HG03442 (cell line): Measurements from ENCODE around the gene RANBP3.

ENCODE experiments used
- ATAC-seq: cut with Tn5 transposase; IDR thresholded peaks from one replicate; pipeline ENCODE4 v1.9.1; 2021; ENCODE audit warnings: mild to moderate bottlenecking, moderate library complexity; ENCODE audit not compliant: unreplicated experiment

RANBP3 gene

DNA sequence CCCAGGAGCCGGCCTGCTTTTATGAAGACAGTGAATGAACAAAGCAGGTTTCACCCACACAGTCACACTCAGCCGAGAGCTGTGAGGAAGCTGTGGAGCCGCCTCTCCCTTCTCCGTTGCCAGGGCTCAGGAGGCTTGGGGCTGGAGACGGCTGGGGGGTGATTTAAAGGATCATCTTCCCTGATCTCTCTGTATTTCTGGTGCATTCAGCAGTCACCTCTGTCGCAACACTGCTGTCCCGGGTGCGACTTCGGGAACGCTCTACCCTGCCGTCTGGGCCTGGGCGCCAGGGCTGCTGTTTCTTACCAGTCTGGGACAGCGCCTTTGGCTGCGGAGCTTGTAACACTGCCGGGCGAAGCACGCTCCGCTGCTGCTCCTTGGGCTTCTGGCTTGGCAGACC, 45.8 kb downstream of the RANBP3 start:
- no peak for ATAC-seq

DNA sequence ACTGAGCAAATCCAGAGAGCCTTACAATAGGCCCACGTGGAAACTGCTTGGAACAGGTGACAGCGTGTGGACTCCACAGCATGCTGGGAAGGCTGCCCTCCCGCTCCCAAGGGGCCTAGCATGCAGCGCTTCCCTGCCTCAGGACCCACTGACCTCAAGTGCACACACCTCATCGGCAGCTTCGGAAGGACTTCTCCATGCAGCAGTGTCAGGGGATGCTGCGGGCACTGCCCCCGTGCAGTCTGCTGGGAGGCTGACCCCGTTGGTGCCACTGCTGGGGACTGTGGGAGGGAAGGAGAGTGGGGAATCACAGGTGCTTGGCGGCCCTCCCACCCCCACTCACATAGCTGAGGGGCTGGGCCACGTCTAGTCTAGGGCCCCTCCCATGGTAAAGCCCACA, 46.7 kb downstream of the RANBP3 start:
- ATAC-seq, result no peak

DNA sequence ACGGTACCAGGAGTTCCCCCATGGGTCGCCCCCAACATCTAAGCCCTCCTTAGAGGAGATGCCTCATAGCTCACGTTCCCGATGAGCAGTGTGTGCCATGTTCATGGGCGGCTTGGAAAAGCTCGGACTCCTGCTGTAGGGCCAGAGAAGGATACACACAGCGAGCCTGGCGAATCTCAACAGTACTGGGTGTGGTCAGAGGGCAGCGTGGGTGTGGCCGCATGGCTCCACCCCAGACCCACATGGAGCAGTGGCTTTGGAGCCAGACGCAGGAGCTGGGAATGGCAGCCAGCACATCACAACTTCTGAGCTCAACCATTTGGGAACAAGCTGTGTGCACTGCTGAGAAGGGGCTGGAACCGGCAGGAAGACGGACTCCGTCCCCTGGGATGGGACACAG, 48.3 kb downstream of the RANBP3 start:
- no peak for ATAC-seq

DNA sequence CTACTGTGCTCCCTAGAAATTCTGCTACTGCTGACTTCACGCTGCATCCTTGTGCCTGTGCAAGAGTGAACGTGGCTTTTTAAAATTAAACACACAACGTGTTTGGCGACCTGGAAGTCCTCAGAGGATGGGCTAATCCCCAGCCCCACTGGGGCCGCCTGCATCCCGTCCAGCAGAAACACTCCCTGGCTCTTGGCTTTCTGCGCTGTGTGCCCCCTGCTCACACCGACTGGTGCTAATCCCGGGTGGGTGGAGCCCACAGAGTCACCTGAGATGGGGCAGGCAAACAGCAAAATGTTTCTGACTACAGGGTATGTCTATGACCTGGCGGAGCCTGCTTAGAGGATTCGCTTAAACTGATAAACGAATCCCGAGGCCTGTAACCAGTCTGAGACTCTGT, 48.8 kb downstream of the RANBP3 start:
- no peak for ATAC-seq

- no peak for ATAC-seq
These were observed 50.5 kb downstream of the RANBP3 start for GRCh38 chr19:5927441-5927821.

GRCh38 chr19:5926641-5927440, 51.1 kb downstream of the RANBP3 start:
- ATAC-seq, result no peak

DNA sequence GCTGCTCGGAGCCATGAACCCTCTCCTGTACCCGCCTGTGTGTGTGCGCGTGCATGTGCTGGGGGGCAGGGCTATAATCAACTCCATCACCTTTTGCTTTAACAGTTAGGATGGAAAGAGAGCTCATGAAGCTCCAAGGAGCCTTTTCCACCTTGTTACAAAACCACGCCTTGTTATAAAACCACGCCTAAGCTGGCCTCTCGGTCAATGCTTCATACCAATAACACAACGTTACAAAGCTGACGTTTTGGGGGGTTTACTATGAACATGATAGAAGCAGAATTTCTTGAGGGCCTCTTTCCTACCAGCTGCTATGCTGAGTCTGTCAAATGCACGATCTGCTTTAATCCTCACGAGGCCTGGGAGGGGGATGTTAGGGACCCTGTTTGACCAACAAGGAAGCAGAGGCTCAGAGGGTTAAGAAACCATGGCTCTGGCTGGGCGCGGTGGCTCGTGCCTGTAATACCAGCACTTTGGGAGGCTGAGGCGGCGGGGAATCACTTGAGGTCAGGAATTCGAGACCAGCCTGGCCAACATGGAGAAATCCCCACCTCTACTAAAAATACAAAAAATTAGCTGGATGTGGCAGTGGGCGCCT, 52.0 kb downstream of the RANBP3 start:
- ATAC-seq, result no peak

- ATAC-seq, result no peak
These were observed 54.6 kb downstream of the RANBP3 start for GRCh38 chr19:5923356-5923755.

DNA sequence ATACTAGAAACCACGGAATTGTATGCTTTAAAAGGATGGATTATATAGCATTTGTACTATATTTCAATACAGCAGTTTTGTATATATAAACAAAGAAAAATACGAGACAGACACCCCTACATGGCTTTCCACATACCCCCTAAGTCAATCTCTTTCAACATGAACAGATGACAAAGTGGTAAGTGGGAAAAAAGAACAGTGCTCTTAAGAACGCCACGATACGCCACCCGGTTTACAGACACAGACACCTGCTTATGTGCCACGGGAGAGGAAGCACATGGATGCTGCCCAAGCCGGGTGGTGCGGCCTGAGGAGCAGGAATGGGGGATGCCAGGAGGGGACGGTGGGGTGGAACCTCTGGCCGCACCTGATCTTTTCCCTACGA, 55.8 kb downstream of the RANBP3 start:
- no peak for ATAC-seq

GRCh38 chr19:5921516-5922160, 56.3 kb downstream of the RANBP3 start:
- no peak for ATAC-seq

GRCh38 chr19:5918463-5919079, 59.4 kb downstream of the RANBP3 start:
- ATAC-seq, result no peak

DNA sequence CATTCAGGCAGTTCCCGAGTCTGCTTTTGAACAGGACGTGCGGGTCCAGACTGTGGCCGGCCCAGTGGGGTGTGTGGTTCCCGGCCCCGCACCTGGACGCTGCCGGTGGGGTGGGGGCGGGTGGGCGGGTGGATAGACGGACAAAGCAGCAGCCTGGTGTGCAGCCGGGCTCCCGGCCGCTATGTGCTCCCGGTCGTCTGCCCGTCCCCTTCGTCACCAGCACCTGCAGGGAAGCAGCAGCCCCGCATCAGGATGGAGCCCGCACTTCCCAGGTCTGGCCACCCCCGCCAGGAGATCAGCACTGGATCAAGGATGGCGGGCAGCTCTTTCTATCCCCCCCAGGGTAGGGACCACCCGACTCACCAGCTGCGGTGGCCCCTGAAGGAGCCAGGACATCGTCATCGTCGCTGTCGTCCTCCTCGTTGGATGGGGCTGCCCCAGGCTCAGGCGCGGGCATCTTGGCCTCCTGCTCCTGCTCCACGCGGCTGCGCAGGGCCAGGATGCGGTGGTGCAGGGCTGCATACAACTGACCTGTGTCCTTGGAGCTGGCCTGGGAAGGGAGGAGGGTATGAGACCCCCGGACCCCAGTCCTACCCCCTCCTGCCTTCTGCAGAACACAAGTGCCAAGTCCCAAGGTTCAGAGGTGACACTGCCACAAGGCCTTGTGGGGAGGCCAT, 60.4 kb downstream of the RANBP3 start:
- ATAC-seq, result no peak

- no peak for ATAC-seq
These were observed 61.7 kb downstream of the RANBP3 start for GRCh38 chr19:5916181-5916708.

- no peak for ATAC-seq
These were observed 62.2 kb downstream of the RANBP3 start for GRCh38 chr19:5915782-5916165.

DNA sequence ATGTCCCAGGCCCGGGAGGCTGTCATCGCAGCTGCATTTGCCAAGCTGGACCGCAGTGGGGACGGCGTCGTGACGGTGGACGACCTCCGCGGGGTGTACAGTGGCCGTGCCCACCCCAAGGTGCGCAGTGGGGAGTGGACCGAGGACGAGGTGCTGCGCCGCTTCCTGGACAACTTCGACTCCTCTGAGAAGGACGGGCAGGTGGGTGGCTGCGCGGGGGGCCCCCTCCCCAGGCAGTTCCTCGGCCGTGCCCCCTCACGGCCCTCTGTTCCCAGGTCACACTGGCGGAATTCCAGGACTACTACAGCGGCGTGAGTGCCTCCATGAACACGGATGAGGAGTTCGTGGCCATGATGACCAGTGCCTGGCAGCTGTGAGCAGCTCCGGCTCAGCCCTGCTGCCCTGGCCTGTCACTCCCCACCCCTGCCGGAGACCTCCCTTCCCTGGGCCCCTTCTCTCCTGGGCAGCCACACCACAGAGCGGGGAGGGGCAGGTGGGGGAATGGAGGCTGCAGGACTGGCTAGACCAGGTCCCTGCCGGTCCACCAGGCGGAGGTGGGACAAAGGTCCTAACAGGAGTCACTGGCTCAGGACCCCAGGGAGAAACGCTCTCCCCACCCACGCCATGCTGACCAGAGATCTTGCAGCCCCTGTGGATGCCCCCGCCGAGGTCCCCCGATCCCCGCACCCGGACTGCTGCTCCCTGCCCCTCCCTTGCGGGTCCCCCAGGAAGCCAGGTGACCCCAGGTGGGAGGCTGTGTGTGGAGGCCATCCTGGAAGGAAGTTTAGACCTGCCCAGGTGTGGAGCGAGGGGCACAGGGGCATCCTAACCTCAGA, 62.8 kb downstream of the RANBP3 start:
- no peak for ATAC-seq

DNA sequence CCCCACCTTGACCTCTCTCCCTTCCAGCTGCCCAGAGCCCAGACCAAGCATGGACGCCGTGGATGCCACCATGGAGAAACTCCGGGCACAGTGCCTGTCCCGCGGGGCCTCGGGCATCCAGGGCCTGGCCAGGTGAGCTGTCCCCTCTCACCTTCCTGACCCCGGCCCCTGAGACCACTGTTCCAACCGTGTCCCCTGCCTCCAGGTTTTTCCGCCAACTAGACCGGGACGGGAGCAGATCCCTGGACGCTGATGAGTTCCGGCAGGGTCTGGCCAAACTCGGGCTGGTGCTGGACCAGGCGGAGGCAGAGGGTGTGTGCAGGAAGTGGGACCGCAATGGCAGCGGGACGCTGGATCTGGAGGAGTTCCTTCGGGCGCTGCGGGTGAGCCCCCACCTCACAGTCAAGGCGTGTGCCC, 63.6 kb downstream of the RANBP3 start:
- ATAC-seq, result no peak

GRCh38 chr19:5913739-5914357, 64.1 kb downstream of the RANBP3 start, which contains the start of gene CAPS:
CAPS (plus strand) TSS chr19:5914254; CDS start chr19:5914407, 153 bp downstream.
- no peak for ATAC-seq

GRCh38 chr19:5911366-5911765, 66.6 kb downstream of the RANBP3 start:
- ATAC-seq, result no peak

GRCh38 chr19:5910638-5910907, 67.4 kb downstream of the RANBP3 start:
- no peak for ATAC-seq
